DND-41 (cell line): ENCODE results near the gene PITPNC1.
A peak's percentile ranks its signal among the peaks of the same experiment; 100 is the strongest.

ENCODE experiments used
- ATAC-seq: fragments of 200-7000 bp; cut with Tn5 transposase; 3 replicates; pipeline ENCODE4 v1.9.1; 2021; ENCODE audit warnings: low read depth; ENCODE audit not compliant: insufficient read depth
- DNase-seq: peaks from one replicate; pipeline ENCODE4 v3.0.0-alpha.2; 2020
- H2AFZ ChIP-seq: 2 replicates; pipeline ENCODE4 v1.6.0; 2012; ENCODE audit warnings: low read depth, low read length
- H3K27ac ChIP-seq: 2 replicates; pipeline ENCODE4 v1.5.1; 2012; ENCODE audit warnings: low read length, inconsistent platforms
- H3K27me3 ChIP-seq: fragments of 200-600 bp; sonication (generic); 2 replicates; pipeline ENCODE4 v1.6.0; 2012; ENCODE audit warnings: low read length, mild to moderate bottlenecking, inconsistent platforms; ENCODE audit not compliant: insufficient read depth, poor library complexity
- H3K36me3 ChIP-seq: 2 replicates; pipeline ENCODE4 v1.5.1; 2012; ENCODE audit warnings: low read length, inconsistent platforms; ENCODE audit not compliant: insufficient read depth
- H3K4me1 ChIP-seq: 2 replicates; pipeline ENCODE4 v1.5.1; 2012; ENCODE audit warnings: mild to moderate bottlenecking, low read length; ENCODE audit not compliant: insufficient read depth
- H3K4me2 ChIP-seq: 2 replicates; pipeline ENCODE4 v1.6.0; 2012; ENCODE audit warnings: mild to moderate bottlenecking, moderate library complexity, low read length, inconsistent platforms; ENCODE audit not compliant: insufficient read depth
- H3K4me3 ChIP-seq, 2 experiments: fragments of 200-600 bp in 1 of 2; shearing (Covaris generic) in 1 of 2; 2 replicates each; pipeline ENCODE4 v1.5.1; 2012 to 2016; ENCODE audit warnings: inconsistent platforms in 2 of 2, low read length in 2 of 2, mild to moderate bottlenecking in 2 of 2, low read depth in 1 of 2, moderate library complexity in 1 of 2
- H3K79me2 ChIP-seq: 2 replicates; pipeline ENCODE4 v1.6.0; 2012; ENCODE audit warnings: low read length, inconsistent platforms; ENCODE audit not compliant: insufficient read depth
- H3K9ac ChIP-seq: 2 replicates; pipeline ENCODE4 v1.6.0; 2012; ENCODE audit warnings: low read depth, mild to moderate bottlenecking, inconsistent platforms, low read length, moderate library complexity
- H3K9me3 ChIP-seq: 2 replicates; pipeline ENCODE4 v1.5.1; 2012; ENCODE audit warnings: low read length, moderate library complexity, mild to moderate bottlenecking, inconsistent platforms; ENCODE audit not compliant: insufficient read depth, severe bottlenecking
- H4K20me1 ChIP-seq: 2 replicates; pipeline ENCODE4 v1.6.0; 2012; ENCODE audit warnings: low read length; ENCODE audit not compliant: insufficient read depth
- EZH2 ChIP-seq: IDR thresholded peaks from 3 replicates; pipeline ENCODE4 v1.6.1; 2012; ENCODE audit warnings: borderline replicate concordance, low read depth, mild to moderate bottlenecking, moderate library complexity, low read length, inconsistent platforms; ENCODE audit not compliant: severe bottlenecking
- TF ChIP-seq, protein P1 (sequence below): IDR thresholded peaks from 2 replicates; pipeline ENCODE4 v1.5.1; 2012; ENCODE audit warnings: borderline replicate concordance, low read length, moderate library complexity, mild to moderate bottlenecking; ENCODE audit not compliant: poor library complexity, severe bottlenecking; ENCODE audit errors: extremely low read depth

PITPNC1 gene

DNA sequence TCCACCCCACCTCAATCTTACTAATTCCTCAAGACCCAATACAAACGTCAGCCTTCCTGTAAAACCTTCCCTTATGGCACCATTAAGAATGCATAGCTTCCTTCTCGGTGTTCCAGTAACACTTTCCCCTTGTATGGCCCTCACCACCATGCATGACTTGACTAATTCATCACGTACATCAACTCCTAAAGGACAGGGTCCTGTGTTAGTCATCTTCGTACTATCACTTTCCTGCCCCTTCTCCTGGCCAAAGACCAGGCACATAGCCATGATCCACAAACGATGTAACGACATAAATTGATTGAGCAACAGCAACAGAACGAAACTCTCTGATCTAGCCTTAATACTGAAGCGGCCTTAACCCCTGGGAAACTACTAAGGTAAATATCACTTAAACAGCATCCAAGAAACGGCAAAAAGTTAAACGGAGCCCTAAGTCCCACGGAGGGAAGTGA, 11.3 kb upstream of the PITPNC1 start:
- ATAC-seq (no peak), DNase-seq (no peak)
- Histone ChIP-seq H4K20me1 (peaks cover 41% of the 10 kb centered on the region; the same call in 1 of the 2 replicates), H3K9ac (peak overlapping the region; percentile 87), H3K27me3 (no peaks in the 10 kb centered on the region), H3K9me3 (no peaks in the 10 kb centered on the region), H3K36me3 (peaks cover 39% of the 10 kb centered on the region), H3K4me1 (peaks cover 32% of the 10 kb centered on the region), H3K4me2 (peak overlapping the region; percentile 84), H2AFZ (peak overlapping the region; percentile 97), H3K79me2 (peaks cover 62% of the 10 kb centered on the region), H3K4me3 (peak overlapping the region; percentile 82 to 87), H3K27ac (peak overlapping the region; percentile 95)
- TF ChIP-seq EZH2 = no peak
- TF ChIP-seq, protein P1, sequence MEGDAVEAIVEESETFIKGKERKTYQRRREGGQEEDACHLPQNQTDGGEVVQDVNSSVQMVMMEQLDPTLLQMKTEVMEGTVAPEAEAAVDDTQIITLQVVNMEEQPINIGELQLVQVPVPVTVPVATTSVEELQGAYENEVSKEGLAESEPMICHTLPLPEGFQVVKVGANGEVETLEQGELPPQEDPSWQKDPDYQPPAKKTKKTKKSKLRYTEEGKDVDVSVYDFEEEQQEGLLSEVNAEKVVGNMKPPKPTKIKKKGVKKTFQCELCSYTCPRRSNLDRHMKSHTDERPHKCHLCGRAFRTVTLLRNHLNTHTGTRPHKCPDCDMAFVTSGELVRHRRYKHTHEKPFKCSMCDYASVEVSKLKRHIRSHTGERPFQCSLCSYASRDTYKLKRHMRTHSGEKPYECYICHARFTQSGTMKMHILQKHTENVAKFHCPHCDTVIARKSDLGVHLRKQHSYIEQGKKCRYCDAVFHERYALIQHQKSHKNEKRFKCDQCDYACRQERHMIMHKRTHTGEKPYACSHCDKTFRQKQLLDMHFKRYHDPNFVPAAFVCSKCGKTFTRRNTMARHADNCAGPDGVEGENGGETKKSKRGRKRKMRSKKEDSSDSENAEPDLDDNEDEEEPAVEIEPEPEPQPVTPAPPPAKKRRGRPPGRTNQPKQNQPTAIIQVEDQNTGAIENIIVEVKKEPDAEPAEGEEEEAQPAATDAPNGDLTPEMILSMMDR = no peak

DNA sequence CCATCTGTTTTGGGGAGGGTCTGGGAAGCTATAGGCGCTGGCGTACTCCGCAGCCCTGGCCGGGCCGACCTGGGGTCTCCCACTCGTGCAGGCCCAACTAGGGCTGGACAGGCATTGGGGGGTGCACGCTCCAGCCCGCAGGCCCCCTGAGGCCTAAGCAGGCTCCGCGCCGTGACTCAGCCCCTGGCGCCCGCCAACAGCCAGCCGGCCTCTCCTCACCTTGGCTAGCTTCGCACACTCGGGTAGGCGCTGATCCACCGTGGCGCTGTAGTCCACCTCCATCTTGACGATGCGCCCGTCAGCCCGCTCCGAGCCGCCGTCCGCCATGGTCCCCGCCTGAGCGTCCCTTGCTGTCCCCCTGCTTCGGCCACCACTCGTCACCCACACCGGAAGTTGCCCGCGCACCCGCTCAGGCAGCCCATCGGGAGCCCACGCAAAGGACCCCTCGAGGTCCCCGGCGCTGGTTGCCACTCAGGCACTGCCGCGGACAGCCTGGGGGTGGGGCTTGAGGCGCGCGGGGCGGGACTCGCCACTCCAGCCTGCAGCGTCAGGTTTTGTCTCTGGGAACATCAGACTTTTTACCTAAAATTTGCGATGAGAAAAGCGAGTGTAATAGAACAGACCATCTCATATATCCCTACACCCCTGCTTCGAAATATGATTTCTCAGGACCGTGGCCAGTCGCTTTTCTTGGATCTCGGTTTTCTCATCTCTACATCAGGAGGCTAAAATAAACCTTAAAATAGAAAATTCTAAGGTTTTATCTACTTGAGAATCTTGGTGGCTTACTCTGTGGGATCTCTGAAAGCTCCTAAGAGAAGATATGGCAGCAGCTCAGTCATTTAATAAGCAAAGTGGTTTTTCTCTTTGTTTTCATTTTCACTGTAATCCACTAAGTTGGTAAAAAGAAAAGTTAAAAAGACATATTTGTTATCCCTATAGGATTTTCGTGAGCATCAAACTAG, 10.6 kb upstream of the PITPNC1 start, which contains the start of gene PSMD12:
PSMD12 (minus strand) TSS at position 385 of the 965 bp plus-strand sequence; CDS start at position 327, 58 bp downstream.
- Histone ChIP-seq H3K79me2 (peaks cover 55% of the 10 kb centered on the region), H3K4me1 (peaks cover 32% of the 10 kb centered on the region), H3K36me3 (peaks cover 32% of the 10 kb centered on the region), H3K4me2 (peak within 1 kb of the TSS; percentile 84), H3K9me3 (no peaks in the 10 kb centered on the region), H4K20me1 (peaks cover 34% of the 10 kb centered on the region; the same call in 1 of the 2 replicates), H3K27me3 (no peaks in the 10 kb centered on the region), H2AFZ (peak within 1 kb of the TSS; percentile 97), H3K9ac (peak within 1 kb of the TSS; percentile 87), H3K4me3 (peak within 1 kb of the TSS; percentile 82 to 87), H3K27ac (peak within 1 kb of the TSS; percentile 95)
- ATAC-seq (peak; percentile 98), DNase-seq (peak; percentile 94)
- TF ChIP-seq EZH2 = no peak
- TF ChIP-seq, protein P1 = peak; percentile 21

DNA sequence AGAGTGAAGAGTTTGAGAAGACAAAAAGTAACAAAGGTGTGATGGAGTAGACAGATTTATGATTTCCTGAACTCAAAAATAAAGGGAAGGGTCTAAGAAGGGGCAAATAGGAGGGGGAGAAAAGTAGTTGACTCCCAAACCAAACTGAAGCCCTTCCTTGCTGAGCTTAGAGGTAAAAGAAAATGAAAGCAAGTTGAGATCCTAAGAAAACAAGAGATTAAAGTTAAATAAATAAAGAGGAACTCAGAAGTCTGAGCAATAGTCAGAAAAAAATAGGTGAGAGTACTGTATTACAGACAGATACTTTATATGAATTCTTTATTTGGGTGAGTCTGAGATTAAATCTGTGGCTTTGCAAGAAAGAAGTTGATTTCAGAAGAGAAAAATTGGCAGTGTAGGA, 7.4 kb upstream of the PITPNC1 start:
- H3K79me2 ChIP-seq = peaks cover 23% of the 10 kb centered on the region
- no peak for TF ChIP-seq EZH2
- H3K27me3 ChIP-seq = no peaks in the 10 kb centered on the region
- no peak overlapping the region for H3K27ac ChIP-seq
- no peak overlapping the region for H2AFZ ChIP-seq
- H3K4me1 ChIP-seq = peaks cover 21% of the 10 kb centered on the region
- H3K9ac ChIP-seq = no peak overlapping the region
- H3K36me3 ChIP-seq = peaks cover 7% of the 10 kb centered on the region
- H3K9me3 ChIP-seq = no peaks in the 10 kb centered on the region
- H3K4me3 ChIP-seq = no peak overlapping the region
- ATAC-seq (no peak), DNase-seq (no peak)
- H3K4me2 ChIP-seq = no peak overlapping the region
- H4K20me1 ChIP-seq = peaks cover 10% of the 10 kb centered on the region; the same call in 1 of the 2 replicates

DNA sequence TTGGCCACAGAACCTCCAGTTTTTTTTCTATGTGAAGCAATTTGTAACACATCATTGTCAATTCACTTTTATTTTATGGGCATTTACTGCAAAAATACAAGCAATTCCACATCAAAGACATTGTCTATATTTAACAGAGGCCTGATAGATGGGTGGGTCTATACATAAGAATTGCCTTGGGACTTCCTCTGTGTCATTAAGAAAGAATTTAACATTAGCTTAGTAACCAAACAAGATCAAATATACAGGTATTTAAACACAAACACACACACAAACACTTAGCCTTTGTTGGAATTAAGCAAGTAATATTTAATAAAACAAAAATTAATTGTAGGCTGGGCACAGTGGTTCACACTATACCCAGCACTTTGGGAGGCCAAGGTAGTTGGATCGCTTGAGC, 4.3 kb upstream of the PITPNC1 start:
- no peak for DNase-seq

More for the DNA sequence above, 4.3 kb upstream of the PITPNC1 start:
- Histone ChIP-seq H4K20me1 (no peaks in the 10 kb centered on the region), H3K4me2 (no peak overlapping the region), H3K4me3 (no peak overlapping the region), H3K27me3 (no peaks in the 10 kb centered on the region), H3K27ac (no peak overlapping the region), H3K4me1 (peaks cover 20% of the 10 kb centered on the region), H3K79me2 (no peaks in the 10 kb centered on the region), H3K9me3 (no peaks in the 10 kb centered on the region), H3K36me3 (no peaks in the 10 kb centered on the region; the same call in 1 of the 2 replicates), H2AFZ (no peak overlapping the region), H3K9ac (no peak overlapping the region)
- no peak for ATAC-seq
- TF ChIP-seq, protein P1 = no peak
- TF ChIP-seq EZH2 = no peak
